Neural progenitor cell (in vitro differentiated cells): ENCODE data around the gene SLCO6A1.

Experiments used
- CTCF ChIP-seq: fragments of 200-600 bp; sonication (generic); IDR thresholded peaks from 2 replicates; pipeline ENCODE4 v1.5.1; 2017; ENCODE audit warnings: antibody characterized with exemption, mild to moderate bottlenecking
- EZH2 ChIP-seq: fragments of 200-600 bp; sonication (generic); IDR thresholded peaks from 2 replicates; pipeline ENCODE4 v1.6.1; 2017; ENCODE audit warnings: antibody characterized with exemption, mild to moderate bottlenecking, moderate library complexity

GRCh38 chr5:102418531-102418930, 80.3 kb downstream of the SLCO6A1 start:
- TF ChIP-seq CTCF (no peak), EZH2 (no peak)
